OCI-LY1 (cell line): ENCODE results near the gene ZNF223.

Experiments used
- CTCF ChIP-seq: fragments of 200-600 bp; sonication (generic), shearing (Covaris generic); IDR thresholded peaks from 2 replicates; pipeline ENCODE4 v1.5.1; 2017; ENCODE audit warnings: mild to moderate bottlenecking, antibody characterized with exemption, low read length, moderate library complexity, mixed read lengths
- EZH2 ChIP-seq: fragments of 200-600 bp; sonication (generic), shearing (Covaris generic); IDR thresholded peaks from 2 replicates; pipeline ENCODE4 v1.8.0; 2017; ENCODE audit warnings: borderline replicate concordance, mixed run types, mild to moderate bottlenecking, antibody characterized with exemption, low read length, moderate library complexity, mixed read lengths

GRCh38 chr19:44113784-44114390 is 62.1 kb downstream of the ZNF223 start:
- TF ChIP-seq CTCF (no peak), EZH2 (no peak)
